Skin of body (tissue), 2 donors: ENCODE results near the gene PTPN7. TPM values are rescaled to one million over a fixed set of nuclear protein-coding genes. Genes with fewer than 3 reads are reported as not detected.

ENCODE experiments used
- DNase-seq: peaks from one replicate; lab custom pipeline; 2025; lab: John Stamatoyannopoulos, UW
- total RNA-seq: library from RNA; depleted of rRNA; stranded (reverse); fragments of >200 nt; gene quantifications from one replicate; pipeline ENCODE4 v1.2.3, GENCODE V29; 2014

Gene PTPN7
- total RNA-seq, 1 donor from 2014 or later: 1.4 TPM

DNA sequence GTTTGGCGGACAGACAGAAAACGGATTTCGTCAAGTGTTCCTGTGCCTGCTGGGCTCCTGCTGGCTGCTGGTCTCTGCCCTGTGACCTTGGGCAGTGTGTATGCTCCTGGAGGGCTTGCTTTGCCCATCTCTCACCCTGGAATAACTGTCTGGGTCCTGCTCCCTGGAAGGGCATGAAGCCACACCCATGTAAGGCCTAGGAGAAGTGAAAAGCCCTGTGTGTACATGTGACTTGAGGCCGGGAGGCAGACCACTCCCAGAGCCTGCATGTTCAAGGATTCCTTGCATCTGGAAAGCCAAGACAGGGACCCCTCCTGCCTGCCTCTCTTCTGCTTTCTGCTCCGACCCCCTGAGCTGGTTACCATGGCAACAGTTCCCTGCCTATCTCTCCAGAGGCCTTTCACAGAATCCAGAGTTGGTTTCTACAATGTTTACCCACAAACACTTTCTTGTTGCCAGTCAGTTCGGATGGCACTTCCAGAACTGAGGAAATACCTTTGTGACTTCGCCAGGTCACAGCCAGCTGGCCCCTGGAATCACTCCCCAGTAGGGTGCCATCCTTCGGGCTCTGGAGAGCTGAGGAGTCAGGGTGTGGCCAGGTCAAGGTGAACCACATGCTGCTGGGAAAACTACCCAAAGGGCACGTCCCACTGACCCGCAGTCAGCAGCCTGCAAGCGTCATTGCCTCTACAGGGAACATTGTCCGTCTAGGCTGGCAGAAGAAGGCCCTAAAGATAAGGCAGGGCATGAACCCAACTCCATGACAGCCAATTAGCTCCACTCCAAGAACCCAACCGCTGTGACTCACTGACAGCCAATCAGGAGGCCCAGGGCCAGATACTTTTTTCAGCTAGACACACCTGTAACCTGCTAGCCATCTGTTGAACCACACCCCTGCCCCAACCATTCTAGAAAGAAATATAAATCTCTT lies 52.3 kb downstream of the PTPN7 start:
- no peak for DNase-seq

DNA sequence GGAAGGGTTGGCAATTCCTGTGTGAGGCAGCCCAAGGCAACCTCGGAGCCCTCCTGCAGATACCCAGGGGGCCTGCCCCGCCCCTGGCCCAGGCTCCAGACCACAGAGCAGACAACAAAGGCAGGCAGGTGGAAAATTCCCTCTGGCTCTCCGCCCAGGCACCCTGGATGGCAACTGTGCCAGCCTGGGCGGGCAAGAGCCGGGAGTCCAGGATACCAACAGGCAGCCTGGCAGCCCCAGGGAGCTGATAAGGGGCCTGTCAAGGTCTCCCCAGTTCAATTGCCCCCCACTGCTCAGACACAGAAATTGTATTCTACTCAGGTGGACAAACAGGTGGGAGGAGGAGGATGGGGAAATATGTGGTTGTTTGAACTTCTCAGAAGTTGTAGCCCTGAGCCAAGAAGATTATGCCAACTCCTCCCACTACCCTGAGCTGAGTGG lies 53.1 kb downstream of the PTPN7 start:
- DNase-seq: no peak

DNA sequence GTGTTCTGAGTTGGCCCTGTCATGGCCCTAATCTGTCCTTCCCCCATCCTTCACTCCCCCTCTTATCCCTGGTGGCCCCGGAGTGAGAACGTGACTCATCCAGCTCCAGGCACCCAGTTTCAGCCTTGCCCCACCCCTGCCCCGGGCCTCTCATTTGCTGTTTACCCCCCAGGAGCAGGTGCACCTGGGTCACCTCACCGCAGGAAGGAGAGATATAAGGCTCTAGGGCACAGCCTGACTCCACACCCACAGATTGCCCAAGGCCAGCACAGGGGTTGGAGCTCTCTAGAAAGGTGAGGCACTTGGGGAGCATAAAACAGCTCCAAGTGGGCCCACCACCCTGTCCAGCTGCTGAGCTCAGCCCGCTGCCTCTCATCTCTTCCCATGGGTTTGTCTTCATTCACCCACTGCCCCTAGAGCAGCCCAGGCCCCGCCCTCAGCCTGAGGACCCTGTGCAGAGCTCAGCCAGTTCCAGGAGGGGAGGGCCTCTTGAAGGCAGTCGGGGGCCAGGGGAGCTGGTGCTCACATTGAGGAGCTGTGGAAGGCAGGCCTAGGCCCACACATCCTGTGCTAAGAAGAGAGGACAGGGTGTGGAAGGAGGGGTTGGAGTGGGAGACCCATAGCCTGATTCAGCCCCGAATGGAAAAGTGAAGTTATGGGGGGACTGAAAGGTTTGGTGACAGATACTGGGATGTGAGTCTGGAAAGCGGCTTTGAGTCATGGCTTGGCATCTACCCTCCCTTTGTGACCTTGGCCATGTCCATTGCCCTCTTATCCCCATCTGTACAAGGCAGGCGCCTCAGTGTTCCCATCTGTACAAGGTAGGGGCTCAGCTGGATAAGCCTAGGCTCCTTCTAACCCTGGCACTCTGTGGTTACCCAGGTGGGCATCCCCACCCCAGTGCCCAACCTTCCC lies 53.8 kb downstream of the PTPN7 start:
- DNase-seq: no peak

DNA sequence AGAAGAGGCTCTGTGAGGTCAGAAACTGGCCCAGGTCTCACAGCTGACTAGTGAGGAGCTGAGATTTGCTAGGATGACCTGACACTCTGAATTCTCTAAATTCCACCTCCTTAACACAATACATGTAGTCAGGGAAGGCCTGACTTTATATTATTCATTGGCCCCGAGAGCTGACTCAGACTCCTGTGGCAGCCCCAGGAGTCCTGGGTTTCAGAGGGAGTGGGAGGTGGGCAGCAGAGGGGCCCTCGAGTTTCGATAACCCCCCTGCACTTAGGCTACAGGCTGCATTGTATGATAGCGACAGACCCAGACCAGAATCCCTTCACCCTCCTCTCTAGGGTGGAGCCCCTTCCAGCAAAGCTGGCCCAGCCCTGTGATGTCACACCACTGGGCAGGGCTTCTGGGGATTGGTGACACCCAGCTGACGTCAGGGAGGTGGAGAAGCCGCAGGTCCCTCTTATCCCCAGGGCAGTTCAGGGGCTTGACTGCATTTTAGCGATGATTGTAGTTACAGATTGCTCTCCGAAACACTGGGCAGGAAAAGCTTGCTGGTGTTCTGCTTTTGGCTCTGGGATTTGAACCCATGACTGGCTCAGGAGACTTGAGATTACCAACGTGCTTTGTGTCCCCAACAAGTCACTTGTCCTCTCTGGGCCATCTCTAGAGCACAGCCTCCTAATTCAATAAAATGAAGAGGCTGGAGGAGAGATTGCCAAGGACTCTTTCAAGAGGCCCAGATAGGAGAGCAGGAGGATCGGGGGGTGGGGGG lies 54.6 kb downstream of the PTPN7 start:
- DNase-seq: no peak

DNA sequence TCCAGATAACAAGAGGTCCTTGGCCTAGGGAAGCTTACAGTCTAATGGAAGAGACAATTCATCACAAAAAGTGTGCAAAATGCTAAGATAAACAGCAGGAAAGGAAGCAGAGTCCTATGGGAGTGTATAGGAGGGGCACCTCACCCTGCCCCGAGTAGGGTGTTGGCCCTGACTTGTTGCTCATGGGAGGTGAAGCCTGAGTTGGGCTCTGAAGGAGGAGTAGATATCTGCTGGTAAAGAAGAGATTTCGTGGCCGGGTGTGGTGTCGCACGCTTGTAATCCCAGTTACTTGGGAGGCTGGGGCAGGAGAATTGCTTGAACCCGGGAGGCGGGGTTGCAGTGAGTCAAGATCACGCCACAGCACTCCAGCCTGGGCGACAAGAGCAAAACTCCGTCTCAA lies 56.3 kb downstream of the PTPN7 start:
- no peak for DNase-seq

DNA sequence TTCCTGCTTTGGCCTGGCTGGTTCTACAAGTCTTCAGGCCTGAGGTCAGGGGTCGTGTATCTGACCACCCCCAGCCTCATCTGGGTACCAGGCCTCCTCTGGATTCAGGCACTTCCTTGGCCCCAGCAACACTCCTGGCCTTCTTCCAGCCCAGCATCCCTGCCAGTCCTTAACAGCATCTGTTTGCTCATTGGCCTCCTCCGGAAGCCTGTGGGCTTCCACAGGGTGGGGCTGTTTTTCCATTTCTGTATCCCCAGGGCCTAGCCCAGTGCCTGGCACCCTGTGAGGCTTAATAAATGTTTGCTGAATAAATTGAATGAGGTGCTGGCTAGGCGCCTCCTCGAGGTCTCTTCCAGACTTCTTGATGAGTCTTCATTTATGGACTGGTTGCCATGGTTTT lies 59.2 kb downstream of the PTPN7 start:
- DNase-seq: no peak

Other genes with a start within 250 kb of the PTPN7 start
- 7.4 TPM for gene LMOD1, start 214.1 kb downstream of the PTPN7 start, total RNA-seq
- gene TIMM17A, start 205.1 kb downstream of the PTPN7 start, total RNA-seq: 30.0 TPM
- gene RNPEP, start 178.0 kb downstream of the PTPN7 start, total RNA-seq: 20.2 TPM
- 14.0 TPM for gene ELF3, start 150.0 kb downstream of the PTPN7 start, total RNA-seq
- not detected for gene GPR37L1, start 37.7 kb downstream of the PTPN7 start, total RNA-seq
- 20.8 TPM for gene ARL8A, start 15.9 kb downstream of the PTPN7 start, total RNA-seq
- 11.9 TPM for gene LGR6, start 33.2 kb upstream of the PTPN7 start, total RNA-seq
- 11.2 TPM for gene UBE2T, start 181.3 kb upstream of the PTPN7 start, total RNA-seq
- 43.0 TPM for gene PPP1R12B, start 188.1 kb upstream of the PTPN7 start, total RNA-seq